ENCODE data around the gene ALLC.

The ALLC gene

GRCh38 chr2:3743951-3744555, 86.1 kb downstream of the ALLC start:
- in situ Hi-C loops (cut with MboI; ENCODE audit: low sequenced_read_pairs): no loop called here

GRCh38 chr2:3745920-3746319, 87.9 kb downstream of the ALLC start:
- in situ Hi-C loops (cut with MboI; ENCODE audit: low sequenced_read_pairs): no loop called here

- in situ Hi-C loops (cut with MboI; ENCODE audit: low sequenced_read_pairs): no loop called here
Observed at GRCh38 chr2:3747032-3747654, 89.1 kb downstream of the ALLC start.

GRCh38 chr2:3747826-3748225, 89.8 kb downstream of the ALLC start:
- in situ Hi-C loops (cut with MboI; ENCODE audit: low sequenced_read_pairs): no loop called here

GRCh38 chr2:3749201-3749600, 91.2 kb downstream of the ALLC start:
- in situ Hi-C loops (cut with MboI; ENCODE audit: low sequenced_read_pairs): no loop called here

GRCh38 chr2:3751251-3751650, 93.3 kb downstream of the ALLC start:
- in situ Hi-C loops (cut with MboI; ENCODE audit: low sequenced_read_pairs): no loop called here

- in situ Hi-C loops (cut with MboI; ENCODE audit: low sequenced_read_pairs): no loop called here
Observed at GRCh38 chr2:3751806-3752205, 93.8 kb downstream of the ALLC start.

Measured in hTERT RPE-1 (cell line).